NCI-H510A treated with DMSO at 0.1 percent for 48 hours (cell line): ENCODE measurements around the gene PHF13.

Source experiments
- DNase-seq: peaks from one replicate; lab custom pipeline; 2025; lab: John Stamatoyannopoulos, UW

The PHF13 gene

DNA sequence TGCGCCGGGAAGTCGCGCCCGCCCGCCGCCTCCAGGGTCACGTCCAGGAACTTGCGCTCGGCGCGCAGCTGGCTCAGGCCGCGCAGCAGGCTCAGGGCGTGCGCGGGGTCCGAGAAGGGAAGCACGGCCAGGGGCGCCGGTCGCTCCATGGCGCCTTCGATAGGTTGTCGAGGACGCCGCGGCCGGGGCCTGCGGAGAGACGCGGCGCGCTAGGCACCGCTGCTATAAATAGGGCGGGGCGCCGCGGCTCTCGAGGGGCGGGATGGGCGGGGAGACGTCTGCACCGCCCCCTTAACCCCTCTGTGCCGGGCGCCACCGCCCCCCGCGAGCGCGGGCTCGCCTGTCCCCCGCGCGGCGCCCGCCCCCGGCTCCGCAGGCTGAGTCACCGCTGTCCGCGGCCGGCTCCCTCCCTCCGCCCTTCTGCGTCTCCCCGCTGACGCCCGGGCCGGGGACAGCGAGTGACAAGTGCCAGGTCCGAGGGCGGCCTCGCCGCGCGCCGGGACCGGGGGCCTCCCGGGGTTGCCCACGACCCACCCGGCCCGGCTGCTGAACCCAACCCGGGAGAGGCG lies 10.8 kb upstream of the PHF13 start, which contains the start of gene KLHL21:
KLHL21 (minus strand) TSS at position 201 of the 569 bp plus-strand sequence; CDS start at position 149, 52 bp downstream.
- DNase-seq, result peak; percentile 76

DNA sequence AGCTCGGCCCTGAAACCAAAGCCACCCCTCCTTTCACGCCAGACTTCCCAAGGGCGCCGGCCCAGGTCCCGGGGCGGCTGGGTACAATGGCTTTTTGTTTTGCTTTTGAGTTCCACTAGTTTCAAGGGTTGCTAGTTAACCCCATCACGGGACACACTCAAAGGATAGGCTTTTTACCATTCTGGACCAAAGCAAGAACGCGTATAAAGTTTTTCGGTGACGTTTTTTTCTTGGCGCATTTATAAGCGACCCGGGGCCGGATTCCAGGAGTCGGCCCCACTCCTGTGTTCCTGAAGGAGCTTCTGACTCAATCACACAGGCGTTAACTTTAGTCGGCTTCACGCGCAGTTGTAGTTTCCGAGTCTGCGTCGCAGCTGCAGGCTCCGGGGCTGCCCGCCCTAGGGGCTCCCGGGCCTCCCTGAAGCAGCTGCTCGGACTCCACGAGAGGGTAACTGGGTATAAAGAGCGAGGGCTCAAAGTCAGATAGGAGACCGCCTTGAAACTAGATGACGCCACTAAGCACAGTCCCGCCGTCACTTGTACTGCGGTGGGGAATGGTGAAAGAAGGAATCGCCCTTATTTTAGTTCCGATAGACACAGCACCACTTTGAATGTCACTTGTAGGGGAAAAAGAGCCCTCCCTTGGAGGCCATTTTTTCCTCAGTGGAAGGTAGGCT lies 10.2 kb upstream of the PHF13 start:
- no peak for DNase-seq

DNA sequence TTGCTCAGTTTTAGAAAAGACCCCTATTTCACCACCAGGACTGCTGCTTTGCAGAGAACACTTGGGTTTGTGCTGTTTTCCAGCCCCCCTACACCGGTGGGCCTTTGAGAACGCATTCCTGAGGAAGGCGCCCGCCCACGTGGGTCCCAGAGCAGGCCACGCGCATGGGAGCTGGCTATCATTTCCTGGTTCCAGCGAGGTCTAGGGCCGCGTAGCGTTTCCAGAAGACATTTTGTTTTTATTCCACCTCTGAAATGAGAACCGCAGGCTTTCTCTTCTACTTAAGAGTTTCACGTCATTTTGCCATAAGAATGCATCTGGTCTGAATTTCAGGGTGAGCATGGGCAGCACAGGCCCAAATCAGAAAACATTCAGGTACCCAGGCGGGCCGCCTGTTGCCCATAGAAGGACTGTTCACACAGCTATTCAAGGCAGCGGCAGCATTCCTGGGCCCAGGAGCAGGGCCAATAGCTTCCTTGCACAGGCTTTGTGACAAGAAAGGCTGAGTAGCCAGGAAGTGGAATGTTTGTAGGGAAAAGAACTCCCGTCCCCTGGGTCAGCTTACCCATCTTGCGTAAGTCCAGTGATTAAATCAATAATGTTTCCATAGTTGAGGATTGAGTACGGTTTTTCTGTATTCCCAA lies 9.5 kb upstream of the PHF13 start:
- DNase-seq, result no peak

GRCh38 chr1:6612641-6613360 lies 730 bp upstream of the PHF13 start:
- peak; percentile 92 for DNase-seq

GRCh38 chr1:6614019-6614928 lies 743 bp downstream of the PHF13 start:
- DNase-seq, result no peak

DNA sequence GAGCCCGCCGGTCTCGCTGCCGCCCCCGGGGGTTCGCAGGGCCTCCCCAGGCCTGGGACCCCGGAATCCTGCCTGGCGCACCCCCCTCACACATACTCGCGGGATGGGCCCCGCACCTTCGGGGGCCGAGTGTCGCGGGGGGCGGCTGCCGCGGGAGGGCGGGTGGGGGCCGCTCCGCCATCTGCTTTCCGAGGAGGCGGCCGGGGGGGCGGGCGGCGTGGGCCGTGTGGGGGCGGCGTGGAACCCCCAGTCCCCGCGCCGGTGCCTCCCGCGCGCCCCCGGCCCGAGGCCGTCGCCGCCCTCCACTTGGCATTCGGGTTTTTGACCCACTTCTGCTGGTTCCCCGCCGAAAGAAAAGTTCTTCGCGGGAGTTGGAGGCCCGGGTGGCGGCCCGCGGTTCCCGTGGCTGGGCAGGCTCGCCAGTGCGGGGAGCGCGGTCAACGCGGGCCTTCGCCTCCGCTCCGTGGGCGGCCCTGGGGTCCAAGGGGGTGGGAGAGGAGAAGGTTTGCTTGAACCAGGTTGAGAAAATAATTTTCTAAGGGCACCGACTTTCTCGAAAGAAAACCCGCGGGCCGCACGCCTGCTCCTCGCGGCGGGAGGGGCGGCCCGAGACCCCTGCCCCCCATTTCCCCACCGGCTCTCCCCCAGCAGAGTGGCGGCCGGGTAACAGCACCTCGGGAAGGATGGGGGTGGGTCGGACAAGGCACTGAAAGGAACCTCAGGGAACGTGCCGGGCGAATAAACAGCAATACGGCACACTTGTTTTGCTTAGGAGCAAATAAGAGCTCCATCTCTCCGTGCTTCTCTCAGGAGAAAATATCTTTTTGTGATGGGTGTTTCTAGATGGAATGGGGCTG lies 1.6 kb downstream of the PHF13 start:
- no peak for DNase-seq

DNA sequence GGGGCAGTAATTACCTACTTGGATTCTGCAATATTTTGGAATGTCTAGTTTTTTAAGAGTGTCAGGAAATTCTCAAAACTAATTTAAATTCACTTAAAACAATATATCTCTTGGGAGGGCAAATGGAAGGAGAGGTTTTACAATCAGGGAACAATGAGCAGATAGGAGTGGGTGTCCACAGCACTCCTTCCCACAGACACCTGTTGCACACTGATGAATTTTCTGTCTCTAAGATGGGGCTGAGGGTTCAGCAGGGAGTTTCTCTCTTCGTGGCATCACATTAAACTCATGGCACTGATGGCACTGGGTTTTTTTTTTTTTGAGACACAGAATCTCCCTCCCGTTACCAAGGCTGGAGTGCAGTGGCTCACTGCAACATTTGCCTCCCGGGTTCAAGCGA lies 5.5 kb downstream of the PHF13 start:
- no peak for DNase-seq

- DNase-seq, result no peak
These were observed 8.2 kb downstream of the PHF13 start for GRCh38 chr1:6621429-6622391.

DNA sequence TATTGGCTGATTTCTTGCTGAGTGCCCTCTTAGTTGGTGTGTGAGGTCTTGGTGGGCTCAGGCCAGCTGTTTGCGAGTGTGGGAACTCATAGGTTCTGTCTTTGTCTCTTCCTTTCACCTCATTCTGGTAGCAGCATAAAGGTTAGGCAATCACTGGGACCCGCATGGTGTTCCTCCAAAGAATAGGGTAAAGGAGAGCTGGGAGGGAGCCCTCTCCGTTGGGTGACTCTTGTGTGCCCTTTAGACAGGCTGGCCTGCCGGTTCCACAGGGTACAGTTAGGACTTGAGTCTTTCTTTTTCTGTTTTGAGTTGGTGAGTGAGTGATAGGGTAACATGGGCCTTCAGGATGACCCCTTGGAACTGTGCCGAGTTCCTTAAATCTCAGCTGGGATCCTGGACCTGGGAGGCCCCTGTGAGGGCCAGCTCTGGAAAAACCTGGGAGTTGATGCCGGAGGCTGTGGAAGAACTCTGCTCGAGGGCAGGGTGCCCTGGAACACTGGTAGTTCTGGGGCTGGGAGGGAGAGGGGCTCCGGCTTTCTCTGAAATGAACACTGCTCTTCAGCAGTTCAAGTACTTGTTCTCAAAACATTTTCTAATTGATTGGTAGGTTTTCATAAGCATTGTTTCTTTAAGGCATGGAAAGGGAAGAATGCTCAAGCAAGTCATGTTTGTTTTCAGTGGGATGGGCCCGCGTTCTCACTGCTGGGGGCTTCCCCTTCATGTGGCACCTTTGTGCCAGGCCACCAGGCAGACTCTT lies 9.0 kb downstream of the PHF13 start:
- no peak for DNase-seq

- no peak for DNase-seq
These were observed 9.9 kb downstream of the PHF13 start for GRCh38 chr1:6623269-6623965.

GRCh38 chr1:6624710-6625583 lies 11.4 kb downstream of the PHF13 start, which contains the start of gene THAP3:
THAP3 (plus strand) TSS chr1:6624868; CDS start chr1:6625219, 351 bp downstream.
- DNase-seq, result peak; percentile 91

DNA sequence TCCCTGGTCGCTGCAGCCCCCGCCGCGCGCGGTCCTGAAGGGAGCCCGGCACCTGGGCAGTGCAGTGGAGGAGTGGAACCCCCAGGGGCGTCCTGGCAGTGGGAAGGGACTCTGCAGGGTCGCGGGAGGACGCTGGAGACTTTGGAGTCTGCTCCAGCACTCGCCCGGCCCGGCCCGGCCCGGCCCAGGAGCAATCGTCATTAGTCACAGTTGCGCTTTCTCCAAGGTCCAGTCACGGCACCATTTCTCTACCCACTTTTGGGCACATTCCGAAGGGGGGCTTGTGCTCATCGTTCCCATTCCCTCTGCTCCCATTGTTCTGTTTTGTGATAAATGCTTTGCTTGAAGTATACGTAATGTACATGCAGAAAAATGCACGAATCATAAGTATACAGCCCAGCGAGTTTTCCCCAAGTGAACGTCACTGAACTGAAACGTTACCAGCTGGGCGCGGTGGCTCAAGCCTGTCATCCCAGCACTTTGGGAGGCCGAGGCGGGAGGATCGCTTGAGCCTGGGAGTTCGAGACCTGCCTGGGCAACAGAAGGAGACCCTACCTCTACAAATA lies 12.1 kb downstream of the PHF13 start:
- DNase-seq, result peak; percentile 54

GRCh38 chr1:6627031-6627430 lies 13.5 kb downstream of the PHF13 start:
- no peak for DNase-seq

DNA sequence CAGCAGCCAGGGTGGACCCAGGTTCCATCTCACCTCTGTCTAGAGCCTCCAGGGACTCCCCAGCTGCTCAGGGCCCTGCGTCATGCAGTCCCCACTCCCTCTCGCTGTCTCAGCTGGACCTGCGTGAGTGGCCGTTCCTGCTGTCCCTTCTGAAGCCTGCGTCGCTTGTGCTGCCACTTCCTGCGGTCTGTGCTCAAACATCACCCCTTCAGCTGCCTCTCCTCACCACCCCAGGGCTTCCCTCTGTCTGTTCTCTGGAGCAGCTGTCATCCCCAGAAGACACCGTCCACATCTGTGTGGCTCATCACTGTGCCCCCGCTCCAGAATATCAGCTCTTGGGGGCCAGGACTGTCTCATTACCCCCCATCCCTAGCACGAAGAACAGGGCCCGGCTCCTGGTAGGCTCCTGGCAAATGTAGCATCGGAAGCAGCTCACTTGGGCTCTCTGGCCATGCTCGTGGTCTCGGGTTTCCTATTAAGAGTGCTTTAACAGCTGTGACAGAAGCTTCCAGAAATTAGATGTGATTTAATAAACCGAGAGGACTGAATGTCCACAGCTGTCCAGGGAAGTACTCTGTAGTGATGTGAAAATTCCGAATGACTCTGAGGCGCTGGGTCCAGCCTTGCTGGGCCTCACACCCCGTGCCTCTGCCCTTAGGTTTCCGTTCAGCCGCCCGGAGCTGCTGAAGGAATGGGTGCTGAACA lies 14.5 kb downstream of the PHF13 start:
- no peak for DNase-seq

DNA sequence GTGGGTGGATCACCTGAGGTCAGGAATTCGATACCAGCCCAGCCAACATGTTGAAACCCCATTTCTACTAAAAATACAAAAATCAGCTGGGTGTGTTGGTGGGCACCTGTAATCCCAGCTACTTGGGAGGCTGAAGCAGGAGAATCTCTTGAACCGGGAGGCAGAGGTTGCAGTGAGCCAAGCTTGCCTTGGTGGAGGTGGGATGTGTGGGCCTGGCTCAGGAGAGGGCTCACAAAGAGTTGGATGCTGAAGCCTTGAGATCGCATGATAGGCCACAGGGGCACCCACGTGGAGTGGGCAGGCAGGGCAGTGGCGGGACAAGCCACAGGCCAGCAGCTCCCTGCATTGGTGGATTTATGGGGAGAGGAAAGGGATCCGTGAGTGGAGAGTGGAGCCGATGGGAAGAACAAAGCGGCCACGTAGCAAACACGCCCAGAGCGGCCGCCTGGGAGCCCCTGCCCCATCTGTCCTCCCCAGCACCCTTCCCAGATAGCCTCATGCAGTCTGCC lies 15.5 kb downstream of the PHF13 start:
- no peak for DNase-seq

- DNase-seq, result no peak
These were observed 16.5 kb downstream of the PHF13 start for GRCh38 chr1:6630027-6630426.
